Measurements from ENCODE around the gene ZNF768. TPM values are rescaled to one million over a fixed set of nuclear protein-coding genes. Genes with fewer than 3 reads are reported as not detected.

ZNF768 gene
- total RNA-seq, 2 experiments from 2014 or later, result 38.3 to 63.7 TPM

DNA sequence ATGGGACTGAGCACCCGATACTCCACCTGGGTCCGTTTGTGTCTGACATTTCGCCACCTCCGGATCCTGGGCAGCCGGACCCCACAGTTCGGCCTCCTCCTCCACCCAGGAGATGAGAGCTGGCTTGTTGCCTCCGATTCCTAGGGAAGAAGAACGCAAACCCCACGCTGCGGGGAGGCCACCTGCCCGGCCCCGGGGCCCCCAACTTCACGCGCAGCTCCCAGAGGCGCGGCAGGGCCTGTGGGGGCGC, 31.3 kb upstream of the ZNF768 start:
- DNase-seq (ENCODE audit: low spot score), result no peak
- Histone ChIP-seq H3K4me1 (ENCODE audit: insufficient read depth, low read length, poor library complexity, severe bottlenecking) (peaks cover 11% of the 10 kb centered on the region), H3K4me3 (ENCODE audit: low read depth, low read length, poor library complexity, severe bottlenecking) (peak overlapping the region; percentile 77), H4K20me1 (ENCODE audit: insufficient read depth, low read length) (no peaks in the 10 kb centered on the region), H2AFZ (ENCODE audit: low read length) (peak overlapping the region; percentile 81), H3K79me2 (ENCODE audit: insufficient read depth, low read depth, low read length) (peaks cover 15% of the 10 kb centered on the region; the same call in 1 of the 2 replicates), H3K9me2 (ENCODE audit: insufficient read depth, low read length) (no peaks in the 10 kb centered on the region), H3K9me3 (ENCODE audit: low read length) (no peaks in the 10 kb centered on the region), H3K4me2 (ENCODE audit: low read length) (peak overlapping the region; percentile 92), H3K36me3 (ENCODE audit: insufficient read depth, low read length) (peaks cover 26% of the 10 kb centered on the region), H3K27ac (ENCODE audit: low read depth, low read length, poor library complexity, severe bottlenecking) (peak overlapping the region; percentile 77)
- intact Hi-C loops (cut with micrococcal nuclease; ENCODE audit: unreplicated experiment), result no loop called here
- TF ChIP-seq, protein P1, sequence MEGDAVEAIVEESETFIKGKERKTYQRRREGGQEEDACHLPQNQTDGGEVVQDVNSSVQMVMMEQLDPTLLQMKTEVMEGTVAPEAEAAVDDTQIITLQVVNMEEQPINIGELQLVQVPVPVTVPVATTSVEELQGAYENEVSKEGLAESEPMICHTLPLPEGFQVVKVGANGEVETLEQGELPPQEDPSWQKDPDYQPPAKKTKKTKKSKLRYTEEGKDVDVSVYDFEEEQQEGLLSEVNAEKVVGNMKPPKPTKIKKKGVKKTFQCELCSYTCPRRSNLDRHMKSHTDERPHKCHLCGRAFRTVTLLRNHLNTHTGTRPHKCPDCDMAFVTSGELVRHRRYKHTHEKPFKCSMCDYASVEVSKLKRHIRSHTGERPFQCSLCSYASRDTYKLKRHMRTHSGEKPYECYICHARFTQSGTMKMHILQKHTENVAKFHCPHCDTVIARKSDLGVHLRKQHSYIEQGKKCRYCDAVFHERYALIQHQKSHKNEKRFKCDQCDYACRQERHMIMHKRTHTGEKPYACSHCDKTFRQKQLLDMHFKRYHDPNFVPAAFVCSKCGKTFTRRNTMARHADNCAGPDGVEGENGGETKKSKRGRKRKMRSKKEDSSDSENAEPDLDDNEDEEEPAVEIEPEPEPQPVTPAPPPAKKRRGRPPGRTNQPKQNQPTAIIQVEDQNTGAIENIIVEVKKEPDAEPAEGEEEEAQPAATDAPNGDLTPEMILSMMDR (conservative IDR thresholded peaks at IDR 0.05; ENCODE audit: low read length), result no peak
- no TSS peak for BruUV-seq (replicated peaks)
- ChIA-PET POLR2A (interaction anchor here (0.6 to 2.9 kb wide), 13 partner anchors 8 to 706 kb away, joined by 3 to 54 read pairs (median 4); partner anchors contain the start of genes DCTPP1, ZNF688 and ZNF747), CTCF (ENCODE audit: unreplicated experiment) (interaction anchor here (0.6 to 1.1 kb wide), 2 partner anchors 22 to 48 kb away, joined by 3 to 6 read pairs; partner anchors contain the start of gene ZNF747)

DNA sequence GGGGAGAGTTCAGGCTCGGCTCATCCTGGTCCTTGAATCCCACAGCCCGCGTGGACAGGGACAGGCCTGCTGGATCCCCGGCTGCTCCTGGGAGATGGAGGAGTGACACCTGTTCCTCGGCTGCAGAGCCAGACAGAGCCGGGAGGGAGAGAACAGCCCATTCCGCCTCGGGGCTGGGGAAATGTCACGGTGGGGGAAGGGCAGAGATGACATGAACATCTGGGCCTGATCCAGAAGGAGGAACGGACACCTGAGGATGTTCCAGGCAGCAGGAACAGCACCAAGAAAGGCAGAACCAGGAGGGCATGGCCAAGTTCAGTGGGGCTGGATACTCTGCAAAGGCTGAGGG, 29.7 kb upstream of the ZNF768 start:
- BruUV-seq (replicated peaks), result no TSS peak
- POLR2A ChIA-PET, result interaction anchor here (2.9 kb wide), 1 partner anchor 21 kb away, joined by 54 read pairs; the partner anchor contains the start of gene ZNF747
- Histone ChIP-seq H4K20me1 (ENCODE audit: insufficient read depth, low read length) (no peaks in the 10 kb centered on the region), H3K4me2 (ENCODE audit: low read length) (no peak overlapping the region), H3K4me1 (ENCODE audit: insufficient read depth, low read length, poor library complexity, severe bottlenecking) (peaks cover 11% of the 10 kb centered on the region), H3K79me2 (ENCODE audit: insufficient read depth, low read depth, low read length) (peaks cover 15% of the 10 kb centered on the region; the same call in 1 of the 2 replicates), H3K9me3 (ENCODE audit: low read length) (no peaks in the 10 kb centered on the region), H2AFZ (ENCODE audit: low read length) (no peak overlapping the region), H3K27ac (ENCODE audit: low read depth, low read length, poor library complexity, severe bottlenecking) (no peak overlapping the region), H3K36me3 (ENCODE audit: insufficient read depth, low read length) (peaks cover 30% of the 10 kb centered on the region), H3K9me2 (ENCODE audit: insufficient read depth, low read length) (no peaks in the 10 kb centered on the region), H3K4me3 (ENCODE audit: low read depth, low read length, poor library complexity, severe bottlenecking) (no peak overlapping the region)
- intact Hi-C loops (cut with micrococcal nuclease; ENCODE audit: unreplicated experiment), result no loop called here
- no peak for DNase-seq (ENCODE audit: low spot score)
- CTCF ChIA-PET (ENCODE audit: unreplicated experiment), result no interaction called here
- no peak for TF ChIP-seq EZH2phosphoT487 (IDR thresholded peaks at IDR 0.05; ENCODE audit: borderline replicate concordance, low read depth, low read length)
- TF ChIP-seq, protein P1 (conservative IDR thresholded peaks at IDR 0.05; ENCODE audit: low read length), result no peak

DNA sequence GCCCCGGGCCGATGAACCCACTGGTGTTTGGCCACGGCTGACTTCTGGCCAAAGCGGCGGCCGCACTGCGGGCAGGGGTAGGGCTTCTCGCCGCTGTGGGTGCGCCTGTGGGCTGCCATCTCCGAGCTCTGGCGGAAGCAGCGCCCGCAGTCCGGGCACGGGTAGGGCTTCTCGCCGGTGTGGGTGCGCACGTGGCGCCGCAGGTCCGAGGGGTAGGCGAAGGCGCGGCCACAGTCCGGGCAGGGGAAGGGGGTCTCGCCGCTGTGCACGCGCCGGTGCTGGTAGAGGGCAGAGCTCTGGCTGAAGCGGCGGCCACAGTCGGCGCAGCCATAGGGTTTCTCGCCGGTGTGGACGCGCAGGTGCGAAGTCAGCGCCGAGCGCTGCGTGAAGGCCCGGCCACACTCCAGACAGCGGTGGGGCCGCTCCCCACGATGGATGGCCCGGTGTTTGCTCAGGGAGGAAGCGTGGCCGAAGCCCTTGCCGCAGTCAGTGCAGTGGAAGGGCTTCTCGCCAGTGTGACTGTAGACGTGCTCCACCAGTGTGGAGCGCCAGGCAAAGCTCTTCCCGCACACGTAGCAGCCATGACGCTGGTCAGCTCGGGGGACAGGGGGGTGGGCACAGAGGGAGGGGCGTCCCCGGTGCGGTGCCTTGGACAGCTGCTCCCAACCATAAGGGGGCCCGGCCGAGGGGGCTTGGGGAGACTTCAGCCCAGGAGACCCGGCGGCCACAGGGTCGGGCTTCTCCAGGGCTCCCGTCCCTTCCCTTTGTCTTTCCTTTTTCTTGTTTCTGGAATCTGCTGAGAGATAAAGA, 29.2 kb upstream of the ZNF768 start:
- BruUV-seq (replicated peaks), result no TSS peak
- intact Hi-C loops (cut with micrococcal nuclease; ENCODE audit: unreplicated experiment), result no loop called here
- TF ChIP-seq, protein P1 (conservative IDR thresholded peaks at IDR 0.05; ENCODE audit: low read length), result no peak
- TF ChIP-seq EZH2phosphoT487 (IDR thresholded peaks at IDR 0.05; ENCODE audit: borderline replicate concordance, low read depth, low read length), result no peak
- ChIA-PET POLR2A (no interaction called here), CTCF (ENCODE audit: unreplicated experiment) (no interaction called here)
- Histone ChIP-seq H3K9me3 (ENCODE audit: low read length) (no peaks in the 10 kb centered on the region), H3K4me2 (ENCODE audit: low read length) (no peak overlapping the region), H3K4me3 (ENCODE audit: low read depth, low read length, poor library complexity, severe bottlenecking) (no peak overlapping the region), H3K27ac (ENCODE audit: low read depth, low read length, poor library complexity, severe bottlenecking) (no peak overlapping the region), H3K79me2 (ENCODE audit: insufficient read depth, low read depth, low read length) (peaks cover 15% of the 10 kb centered on the region; the same call in 1 of the 2 replicates), H3K9me2 (ENCODE audit: insufficient read depth, low read length) (no peaks in the 10 kb centered on the region), H2AFZ (ENCODE audit: low read length) (no peak overlapping the region), H3K4me1 (ENCODE audit: insufficient read depth, low read length, poor library complexity, severe bottlenecking) (peaks cover 11% of the 10 kb centered on the region), H3K36me3 (ENCODE audit: insufficient read depth, low read length) (peaks cover 30% of the 10 kb centered on the region), H4K20me1 (ENCODE audit: insufficient read depth, low read length) (no peaks in the 10 kb centered on the region)
- no peak for DNase-seq (ENCODE audit: low spot score)

Measured in OCI-LY7 (cell line).